Fibroblast of the aortic adventitia (primary cell): ENCODE measurements around the gene PADI2. TPM values are rescaled to one million over a fixed set of nuclear protein-coding genes. Genes with fewer than 3 reads are reported as not detected.
A peak's percentile ranks its signal among the peaks of the same experiment; 100 is the strongest.

Source experiments
- DNase-seq: peaks from one replicate; pipeline ENCODE4 v3.0.0-alpha.2; 2010; ENCODE audit warnings: low read depth
- H3K4me3 ChIP-seq: 2 replicates; pipeline ENCODE4 v1.5.1; 2011; ENCODE audit warnings: low read depth, mild to moderate bottlenecking, control low read depth, low read length, moderate library complexity
- CTCF ChIP-seq: IDR thresholded peaks from 2 replicates; pipeline ENCODE4 v1.5.1; 2011; ENCODE audit warnings: mild to moderate bottlenecking, low read length, control low read depth, inconsistent platforms; ENCODE audit not compliant: insufficient read depth
- total RNA-seq: library from RNA; depleted of rRNA; stranded (reverse); fragments of >200 nt; gene quantifications from 2 replicates; pipeline ENCODE4 v1.2.3, GENCODE V29; 2012; ENCODE audit warnings: low replicate concordance

PADI2 gene
- total RNA-seq, 1 donor = 0.09 TPM

- no peak for TF ChIP-seq CTCF
- DNase-seq = no peak
- H3K4me3 ChIP-seq = no peak overlapping the region
These were observed 9.2 kb downstream of the PADI2 start for GRCh38 chr1:17109892-17110554.

GRCh38 chr1:17108786-17109185 lies 10.5 kb downstream of the PADI2 start:
- TF ChIP-seq CTCF = no peak
- DNase-seq = peak; percentile 6
- no peak overlapping the region for H3K4me3 ChIP-seq

- no peak for DNase-seq
- TF ChIP-seq CTCF = no peak
- H3K4me3 ChIP-seq = no peak overlapping the region
These were observed 10.9 kb downstream of the PADI2 start for GRCh38 chr1:17108360-17108759.

GRCh38 chr1:17104782-17105181 lies 14.5 kb downstream of the PADI2 start:
- TF ChIP-seq CTCF = no peak
- no peak for DNase-seq
- no peak overlapping the region for H3K4me3 ChIP-seq

GRCh38 chr1:17102232-17102631 lies 17.0 kb downstream of the PADI2 start:
- DNase-seq = no peak
- no peak overlapping the region for H3K4me3 ChIP-seq

GRCh38 chr1:17101261-17101660 lies 18.0 kb downstream of the PADI2 start:
- H3K4me3 ChIP-seq = no peak overlapping the region
- no peak for DNase-seq
- TF ChIP-seq CTCF = no peak

More at GRCh38 chr1:17102232-17102631, 17.0 kb downstream of the PADI2 start:
- no peak for TF ChIP-seq CTCF

- H3K4me3 ChIP-seq = no peak overlapping the region
- no peak for TF ChIP-seq CTCF
- DNase-seq = no peak
These were observed 19.5 kb downstream of the PADI2 start for GRCh38 chr1:17099616-17100340.
